Measurements from ENCODE around the gene FAM234A.

Gene FAM234A

DNA sequence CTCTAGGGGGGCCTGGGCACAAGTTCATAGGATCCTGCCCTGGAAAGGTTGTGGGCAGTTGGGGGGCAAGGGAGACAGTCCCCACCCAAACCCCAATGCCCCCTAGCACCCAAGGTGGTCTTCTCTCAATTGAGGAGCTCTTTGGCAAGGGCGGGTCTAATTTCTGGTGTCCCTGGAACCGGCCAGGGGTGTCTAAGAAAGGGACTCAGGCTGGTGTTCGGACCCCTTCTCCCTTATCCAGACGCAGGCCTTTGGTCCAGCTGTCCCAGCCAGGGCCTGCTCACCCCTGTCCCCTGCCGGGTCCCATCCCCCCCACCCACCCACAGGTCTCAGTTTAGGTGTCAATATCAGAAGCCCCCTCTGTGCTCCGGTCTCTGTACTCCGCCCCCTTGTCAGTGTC is 44.9 kb downstream of the FAM234A start:
- H3K23ac ChIP-seq (ENCODE audit: low read length): no peak overlapping the region
- no peak overlapping the region for H2BK5ac ChIP-seq (ENCODE audit: low read depth, low read length, poor library complexity)
- no peak overlapping the region for H2BK120ac ChIP-seq (ENCODE audit: insufficient read depth, low read length, poor library complexity)
- no peaks in the 10 kb centered on the region for H3K36me3 ChIP-seq (ENCODE audit: control insufficient read depth in 1 of 2, insufficient read depth in 2 of 2, low read length in 2 of 2)
- no peak overlapping the region for H3K27ac ChIP-seq (ENCODE audit: low read depth, low read length)
- H3K79me2 ChIP-seq (ENCODE audit: control insufficient read depth, insufficient read depth, low read length, poor library complexity): no peaks in the 10 kb centered on the region
- H3K14ac ChIP-seq (ENCODE audit: low read length): no peak overlapping the region
- peaks cover 8% of the 10 kb centered on the region for H3K9me3 ChIP-seq (ENCODE audit: insufficient read depth, low read depth, low read length)
- H3K18ac ChIP-seq (ENCODE audit: low read length): no peak overlapping the region
- no peak overlapping the region for H2BK12ac ChIP-seq (ENCODE audit: low read length)
- no peak overlapping the region for H3K9ac ChIP-seq (ENCODE audit: low read length)
- H4K91ac ChIP-seq (ENCODE audit: low read depth, low read length): no peak overlapping the region
- peaks cover 40% of the 10 kb centered on the region for H3K27me3 ChIP-seq (ENCODE audit: insufficient read depth, low read length)
- H4K8ac ChIP-seq (ENCODE audit: low read depth, low read length): no peak overlapping the region
- H3K79me1 ChIP-seq (ENCODE audit: low read length): no peaks in the 10 kb centered on the region
- no peak for DNase-seq
- no peak overlapping the region for H3K4me2 ChIP-seq (ENCODE audit: low read length)
- no peak overlapping the region for H2AK5ac ChIP-seq (ENCODE audit: low read length)
- H3K4ac ChIP-seq (ENCODE audit: low read depth, low read length): no peak overlapping the region
- no CpG with 5 or more reads among the region's 7 CpGs for WGBS (ENCODE audit: extremely low coverage, insufficient coverage, insufficient read length)
- H3K4me1 ChIP-seq (ENCODE audit: control insufficient read depth in 1 of 2, insufficient read depth in 2 of 2, low read length in 2 of 2): peaks cover 0 to 6% of the 10 kb centered on the region in 2 experiments
- H4K12ac ChIP-seq (ENCODE audit: low read depth, low read length): no peak overlapping the region
- no peak overlapping the region for H2AFZ ChIP-seq (ENCODE audit: insufficient read depth, low read length, poor library complexity)
- H3K4me3 ChIP-seq (ENCODE audit: low read depth, low read length): no peak overlapping the region

DNA sequence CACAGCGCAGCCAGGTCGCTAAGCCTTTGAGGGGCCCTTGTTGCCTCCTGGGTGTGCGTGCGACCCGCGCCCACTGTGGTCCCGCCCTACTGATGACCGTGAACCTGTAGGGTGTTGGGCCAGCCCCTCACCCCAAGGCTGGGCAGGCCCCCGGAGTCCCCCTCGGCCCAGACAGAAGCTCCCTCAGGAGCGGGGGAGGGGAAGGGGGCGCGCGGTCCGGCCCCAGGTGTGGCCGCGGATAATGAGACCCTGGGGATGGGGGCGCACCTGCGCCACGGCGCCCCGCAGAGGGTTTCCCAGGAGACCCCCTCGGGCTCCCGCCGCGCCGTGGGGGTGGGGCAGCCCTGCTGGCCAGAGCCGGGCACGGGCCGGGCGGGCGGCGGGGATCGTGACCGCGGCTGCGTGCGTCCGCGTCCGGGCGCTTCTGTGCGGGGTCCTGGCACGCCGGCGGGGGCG is 45.4 kb downstream of the FAM234A start:
- no peak overlapping the region for H2AK5ac ChIP-seq (ENCODE audit: low read length)
- H4K12ac ChIP-seq (ENCODE audit: low read depth, low read length): no peak overlapping the region
- no peak overlapping the region for H3K4me3 ChIP-seq (ENCODE audit: low read depth, low read length)
- H2BK12ac ChIP-seq (ENCODE audit: low read length): no peak overlapping the region
- H3K4me2 ChIP-seq (ENCODE audit: low read length): peak overlapping the region; percentile 71
- peaks cover 0 to 2% of the 10 kb centered on the region in 2 experiments for H3K36me3 ChIP-seq (ENCODE audit: control insufficient read depth in 1 of 2, insufficient read depth in 2 of 2, low read length in 2 of 2)
- H4K91ac ChIP-seq (ENCODE audit: low read depth, low read length): no peak overlapping the region
- H3K18ac ChIP-seq (ENCODE audit: low read length): no peak overlapping the region
- no peak overlapping the region for H3K9ac ChIP-seq (ENCODE audit: low read length)
- H3K14ac ChIP-seq (ENCODE audit: low read length): no peak overlapping the region
- no peaks in the 10 kb centered on the region for H3K79me1 ChIP-seq (ENCODE audit: low read length)
- H3K4me1 ChIP-seq (ENCODE audit: control insufficient read depth in 1 of 2, insufficient read depth in 2 of 2, low read length in 2 of 2): peaks cover 0 to 3% of the 10 kb centered on the region in 2 experiments
- no peak for DNase-seq
- no peak overlapping the region for H2BK120ac ChIP-seq (ENCODE audit: insufficient read depth, low read length, poor library complexity)
- no peak overlapping the region for H3K27ac ChIP-seq (ENCODE audit: low read depth, low read length)
- H3K9me3 ChIP-seq (ENCODE audit: insufficient read depth, low read depth, low read length): peaks cover 10% of the 10 kb centered on the region
- H3K79me2 ChIP-seq (ENCODE audit: control insufficient read depth, insufficient read depth, low read length, poor library complexity): no peaks in the 10 kb centered on the region
- no peak overlapping the region for H3K4ac ChIP-seq (ENCODE audit: low read depth, low read length)
- no CpG with 5 or more reads among the region's 47 CpGs for WGBS (ENCODE audit: extremely low coverage, insufficient coverage, insufficient read length)
- no peak overlapping the region for H2AFZ ChIP-seq (ENCODE audit: insufficient read depth, low read length, poor library complexity)
- H3K23ac ChIP-seq (ENCODE audit: low read length): no peak overlapping the region
- no peak overlapping the region for H4K8ac ChIP-seq (ENCODE audit: low read depth, low read length)
- H2BK5ac ChIP-seq (ENCODE audit: low read depth, low read length, poor library complexity): no peak overlapping the region
- peaks cover 37% of the 10 kb centered on the region for H3K27me3 ChIP-seq (ENCODE audit: insufficient read depth, low read length)

DNA sequence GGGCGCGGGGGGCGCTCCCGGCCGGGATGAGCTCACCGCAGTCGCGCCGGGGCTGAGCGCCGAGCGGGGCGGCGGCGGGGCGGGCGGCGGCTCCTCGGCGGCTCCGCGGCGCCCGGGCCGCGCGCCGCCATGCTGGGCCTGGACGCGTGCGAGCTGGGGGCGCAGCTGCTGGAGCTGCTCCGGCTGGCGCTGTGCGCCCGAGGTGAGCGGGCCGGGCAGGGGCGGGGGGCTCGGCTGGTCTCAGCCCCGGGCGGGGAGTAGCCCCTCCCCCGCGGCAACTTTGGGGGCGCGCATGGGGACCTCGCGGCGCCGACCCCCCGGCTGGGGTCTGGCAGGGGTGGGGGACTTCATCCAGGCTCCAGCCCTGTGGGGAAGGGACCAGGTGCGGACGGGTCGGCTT is 45.9 kb downstream of the FAM234A start, which contains the start of gene ARHGDIG:
Gene ARHGDIG, plus strand, starts transcription at position 40 of the 400 bp plus-strand sequence. Its CDS starts 90 bp downstream, at position 130.
- H3K4me3 ChIP-seq (ENCODE audit: low read depth, low read length): peak within 1 kb of the TSS; percentile 15
- H3K79me2 ChIP-seq (ENCODE audit: control insufficient read depth, insufficient read depth, low read length, poor library complexity): no peaks in the 10 kb centered on the region
- H3K4ac ChIP-seq (ENCODE audit: low read depth, low read length): no peak within 1 kb of the TSS
- no peak within 1 kb of the TSS for H4K12ac ChIP-seq (ENCODE audit: low read depth, low read length)
- H3K36me3 ChIP-seq (ENCODE audit: control insufficient read depth in 1 of 2, insufficient read depth in 2 of 2, low read length in 2 of 2): peaks cover 0 to 2% of the 10 kb centered on the region in 2 experiments
- H4K8ac ChIP-seq (ENCODE audit: low read depth, low read length): no peak within 1 kb of the TSS
- H2BK12ac ChIP-seq (ENCODE audit: low read length): no peak within 1 kb of the TSS
- no peaks in the 10 kb centered on the region for H3K79me1 ChIP-seq (ENCODE audit: low read length)
- H3K9me3 ChIP-seq (ENCODE audit: insufficient read depth, low read depth, low read length): peaks cover 8% of the 10 kb centered on the region
- peak within 1 kb of the TSS; percentile 71 for H3K4me2 ChIP-seq (ENCODE audit: low read length)
- peak within 1 kb of the TSS; percentile 46 for H2AFZ ChIP-seq (ENCODE audit: insufficient read depth, low read length, poor library complexity)
- no peak within 1 kb of the TSS for H3K27ac ChIP-seq (ENCODE audit: low read depth, low read length)
- H3K14ac ChIP-seq (ENCODE audit: low read length): no peak within 1 kb of the TSS
- DNase-seq: no peak
- H3K27me3 ChIP-seq (ENCODE audit: insufficient read depth, low read length): peaks cover 33% of the 10 kb centered on the region
- no peak within 1 kb of the TSS for H3K9ac ChIP-seq (ENCODE audit: low read length)
- no CpG with 5 or more reads among the region's 54 CpGs for WGBS (ENCODE audit: extremely low coverage, insufficient coverage, insufficient read length)
- no peak within 1 kb of the TSS for H4K91ac ChIP-seq (ENCODE audit: low read depth, low read length)
- no peak within 1 kb of the TSS for H2BK5ac ChIP-seq (ENCODE audit: low read depth, low read length, poor library complexity)
- no peak within 1 kb of the TSS for H2AK5ac ChIP-seq (ENCODE audit: low read length)
- H2BK120ac ChIP-seq (ENCODE audit: insufficient read depth, low read length, poor library complexity): no peak within 1 kb of the TSS
- H3K23ac ChIP-seq (ENCODE audit: low read length): no peak within 1 kb of the TSS
- H3K4me1 ChIP-seq (ENCODE audit: control insufficient read depth in 1 of 2, insufficient read depth in 2 of 2, low read length in 2 of 2): no peaks in the 10 kb centered on the region
- no peak within 1 kb of the TSS for H3K18ac ChIP-seq (ENCODE audit: low read length)

GRCh38 chr16:280991-281659 is 46.5 kb downstream of the FAM234A start:
- Histone ChIP-seq H3K18ac (ENCODE audit: low read length) (no peak overlapping the region), H3K9me3 (ENCODE audit: insufficient read depth, low read depth, low read length) (peaks cover 8% of the 10 kb centered on the region), H2AFZ (ENCODE audit: insufficient read depth, low read length, poor library complexity) (no peak overlapping the region), H2BK5ac (ENCODE audit: low read depth, low read length, poor library complexity) (no peak overlapping the region), H3K36me3 (ENCODE audit: control insufficient read depth in 1 of 2, insufficient read depth in 2 of 2, low read length in 2 of 2) (peaks cover 0 to 2% of the 10 kb centered on the region in 2 experiments), H3K4me3 (ENCODE audit: low read depth, low read length) (peak overlapping the region; percentile 15), H3K14ac (ENCODE audit: low read length) (no peak overlapping the region), H2BK12ac (ENCODE audit: low read length) (no peak overlapping the region), H3K79me2 (ENCODE audit: control insufficient read depth, insufficient read depth, low read length, poor library complexity) (no peaks in the 10 kb centered on the region), H3K27ac (ENCODE audit: low read depth, low read length) (no peak overlapping the region), H3K79me1 (ENCODE audit: low read length) (no peaks in the 10 kb centered on the region), H3K4ac (ENCODE audit: low read depth, low read length) (no peak overlapping the region), H4K91ac (ENCODE audit: low read depth, low read length) (no peak overlapping the region), H3K27me3 (ENCODE audit: insufficient read depth, low read length) (peaks cover 30% of the 10 kb centered on the region), H3K4me2 (ENCODE audit: low read length) (peak overlapping the region; percentile 71), H4K12ac (ENCODE audit: low read depth, low read length) (no peak overlapping the region), H4K8ac (ENCODE audit: low read depth, low read length) (no peak overlapping the region), H3K4me1 (ENCODE audit: control insufficient read depth in 1 of 2, insufficient read depth in 2 of 2, low read length in 2 of 2) (no peaks in the 10 kb centered on the region), H2AK5ac (ENCODE audit: low read length) (no peak overlapping the region), H3K9ac (ENCODE audit: low read length) (no peak overlapping the region), H2BK120ac (ENCODE audit: insufficient read depth, low read length, poor library complexity) (no peak overlapping the region), H3K23ac (ENCODE audit: low read length) (no peak overlapping the region)
- no peak for DNase-seq
- no CpG with 5 or more reads among the region's 27 CpGs for WGBS (ENCODE audit: extremely low coverage, insufficient coverage, insufficient read length)
